Islet of Langerhans (tissue), 1 donor: Measurements from ENCODE around the gene NAT9.

Source experiments
- FAIRE-seq: peaks from one replicate; lab custom pipeline; 2011; peaks lifted over from hg19 to GRCh38; lab: Jason Lieb, UNC

Gene NAT9

DNA sequence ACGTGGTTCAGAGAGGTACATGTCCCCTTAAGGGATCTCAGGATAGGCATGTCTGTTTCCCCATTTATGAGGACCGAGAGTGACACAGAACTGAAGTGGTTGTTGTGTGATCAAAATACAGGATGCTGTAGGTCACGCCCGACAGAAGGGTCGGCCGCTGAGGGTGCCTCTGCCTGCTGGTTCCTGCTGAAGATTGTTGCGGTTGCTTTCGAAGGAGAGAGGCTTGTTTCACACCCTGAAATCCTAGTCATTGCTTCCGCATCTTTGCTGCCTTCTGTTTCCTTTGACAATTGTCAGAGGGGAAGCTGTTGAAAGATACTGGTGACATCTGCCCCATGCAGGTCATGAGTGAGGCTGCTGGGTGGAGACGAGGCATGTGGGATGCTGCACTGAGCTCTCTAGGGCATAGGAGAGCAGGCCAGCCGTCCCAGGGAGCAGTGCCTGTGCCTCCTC lies 3.8 kb upstream of the NAT9 start:
- no peak for FAIRE-seq

DNA sequence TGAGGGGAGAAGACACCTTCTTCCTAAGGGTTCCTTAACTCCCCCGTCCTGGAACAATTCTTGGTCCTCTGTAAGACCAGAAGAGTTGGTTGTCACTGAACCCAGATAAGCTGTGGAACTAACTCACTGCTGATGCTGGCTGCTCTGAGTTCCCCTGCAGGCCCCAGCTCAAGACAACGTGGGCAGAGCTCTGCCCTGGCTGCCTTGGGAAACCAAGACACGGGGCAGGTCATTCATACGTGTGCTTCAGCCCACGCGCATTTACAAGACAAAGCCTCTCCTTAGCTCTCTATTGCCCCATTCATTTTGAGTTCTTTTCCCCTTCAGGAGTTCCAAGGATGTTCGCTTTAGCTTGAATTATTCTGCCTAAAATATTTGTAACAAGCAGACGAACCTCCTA lies 3.4 kb upstream of the NAT9 start:
- no peak for FAIRE-seq

DNA sequence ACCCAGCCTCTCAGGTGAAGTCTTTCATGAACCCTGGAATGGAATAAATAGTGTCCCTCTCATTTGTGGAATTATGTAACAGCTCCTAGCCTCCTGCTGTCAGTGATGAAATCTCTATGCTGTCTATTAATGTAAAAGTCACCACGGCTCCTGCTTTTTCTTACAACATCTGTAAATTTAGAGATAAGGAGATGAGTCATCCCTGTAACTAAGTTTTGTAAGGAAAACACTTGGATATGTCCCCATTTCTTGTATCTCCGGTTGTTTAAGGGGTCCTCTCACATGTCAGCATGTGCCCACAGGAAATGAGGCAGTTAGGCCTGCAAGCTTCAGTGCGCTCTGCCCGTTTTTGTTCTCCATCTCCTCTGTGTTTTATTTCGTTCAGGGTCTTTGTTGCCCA lies 2.8 kb upstream of the NAT9 start:
- no peak for FAIRE-seq

DNA sequence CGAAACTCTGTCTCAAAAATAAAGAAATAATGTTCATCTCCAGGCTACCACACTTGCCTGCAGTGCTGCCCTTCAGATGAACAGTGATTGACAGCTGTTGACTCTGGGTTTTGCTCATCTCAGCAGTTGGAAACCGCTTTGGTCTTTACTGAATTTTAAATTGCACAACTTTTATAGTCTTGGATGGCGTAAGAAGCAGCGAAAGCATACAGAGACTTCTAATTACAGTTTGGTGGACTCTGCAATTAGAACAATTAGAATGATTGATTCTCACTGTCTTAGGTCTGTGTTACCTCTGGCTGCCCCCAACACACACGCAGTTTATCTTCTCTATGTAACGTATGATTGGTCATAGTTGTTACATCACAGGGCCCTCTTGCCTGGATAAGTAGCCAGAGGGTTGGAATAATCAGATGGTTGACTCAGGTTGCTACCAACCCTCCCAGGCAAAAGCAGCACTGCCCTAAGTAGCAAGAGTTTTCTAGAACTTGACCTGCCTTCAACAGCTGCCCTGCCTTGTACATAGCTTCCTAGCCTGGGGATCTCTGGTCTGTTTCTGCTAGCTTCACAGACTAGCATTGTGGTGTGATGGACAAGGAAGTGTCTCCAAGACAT lies 1.9 kb upstream of the NAT9 start:
- FAIRE-seq: no peak

DNA sequence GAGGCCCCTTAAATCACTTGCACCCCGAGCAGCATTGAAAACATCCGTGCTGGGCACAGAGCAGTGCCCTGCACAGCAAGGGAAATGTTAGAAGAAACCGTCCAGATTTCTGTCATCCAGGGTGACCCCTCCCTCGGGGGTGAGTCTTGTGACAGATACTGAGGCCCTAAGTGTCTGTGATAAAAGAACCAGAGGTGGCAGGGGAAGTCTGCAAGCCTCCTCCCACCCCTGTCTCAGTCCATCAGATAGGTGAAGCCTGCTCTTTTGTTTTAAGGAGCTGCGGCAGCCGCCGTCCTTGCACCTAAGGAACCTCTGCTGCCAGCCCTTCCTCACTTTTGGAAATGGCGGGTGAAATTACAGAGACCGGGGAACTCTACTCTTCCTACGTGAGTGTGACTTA lies 845 bp upstream of the NAT9 start:
- no peak for FAIRE-seq

DNA sequence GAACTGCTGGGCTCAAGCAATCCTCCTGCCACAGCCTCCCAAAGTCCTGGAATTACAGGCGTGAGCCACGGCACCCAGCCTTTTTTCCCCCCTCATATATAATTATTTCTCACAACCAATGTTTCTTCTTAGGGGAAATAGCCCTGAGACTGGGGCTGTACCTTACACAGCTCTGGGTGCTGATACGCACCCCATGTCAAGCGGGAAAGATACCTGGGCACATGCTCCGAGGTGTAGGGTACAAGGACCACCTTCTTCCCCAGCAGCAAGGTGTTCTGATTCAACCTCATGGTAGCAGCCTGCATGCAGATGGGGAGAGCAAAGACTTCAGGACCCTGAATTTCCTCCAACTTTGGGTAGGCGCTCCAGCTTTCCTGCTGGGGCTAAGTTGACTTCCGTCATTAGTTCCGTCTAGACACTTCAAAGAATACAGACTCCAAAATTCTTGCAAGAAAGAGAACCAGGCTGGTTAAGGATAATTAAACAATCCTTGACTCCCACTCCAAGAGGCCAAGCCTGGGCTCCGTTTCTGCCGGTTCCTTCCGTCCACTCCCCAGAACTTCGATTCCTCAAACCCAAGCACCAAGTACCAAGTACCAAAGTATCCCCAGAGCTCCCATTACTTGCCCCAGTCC lies 619 bp downstream of the NAT9 start:
- no peak for FAIRE-seq

DNA sequence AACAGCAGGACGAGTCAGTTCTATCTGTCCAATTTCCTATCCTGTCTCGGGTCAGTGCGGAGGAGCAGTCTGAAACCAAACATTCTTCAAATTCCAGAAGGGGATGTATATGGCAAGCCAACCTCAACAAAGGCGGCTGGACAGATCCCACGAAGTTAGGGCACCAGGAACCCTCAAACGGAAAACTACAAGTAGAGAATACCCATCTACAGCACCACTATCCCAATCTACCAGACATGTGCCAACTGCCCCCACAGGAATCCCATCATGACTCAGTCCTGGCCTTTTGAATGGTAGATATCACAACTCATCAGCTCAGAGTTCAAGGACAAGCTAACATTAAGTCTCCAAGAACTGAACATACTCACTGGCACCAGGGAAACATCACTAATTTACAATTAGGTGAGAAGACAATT lies 2.3 kb downstream of the NAT9 start:
- FAIRE-seq: no peak

DNA sequence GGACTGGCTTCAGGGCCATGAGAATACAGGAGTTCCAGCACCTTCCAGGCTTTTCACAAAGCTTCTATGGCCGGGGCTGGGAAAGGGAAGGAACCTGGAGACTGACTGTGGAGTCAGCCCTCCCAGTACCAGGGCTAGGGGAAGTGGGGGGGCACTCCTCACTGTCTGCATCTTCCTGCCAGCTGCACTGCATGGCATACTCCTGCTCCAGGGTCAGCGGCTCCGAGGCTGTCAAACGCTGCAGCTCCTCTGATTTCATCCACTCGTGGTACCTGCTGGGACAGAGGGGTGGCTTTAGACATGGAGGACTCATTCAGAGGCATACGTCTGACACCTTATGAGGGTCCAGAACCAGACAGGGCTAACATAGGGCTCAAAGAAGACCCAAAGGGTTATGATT lies 2.7 kb downstream of the NAT9 start:
- FAIRE-seq: no peak

DNA sequence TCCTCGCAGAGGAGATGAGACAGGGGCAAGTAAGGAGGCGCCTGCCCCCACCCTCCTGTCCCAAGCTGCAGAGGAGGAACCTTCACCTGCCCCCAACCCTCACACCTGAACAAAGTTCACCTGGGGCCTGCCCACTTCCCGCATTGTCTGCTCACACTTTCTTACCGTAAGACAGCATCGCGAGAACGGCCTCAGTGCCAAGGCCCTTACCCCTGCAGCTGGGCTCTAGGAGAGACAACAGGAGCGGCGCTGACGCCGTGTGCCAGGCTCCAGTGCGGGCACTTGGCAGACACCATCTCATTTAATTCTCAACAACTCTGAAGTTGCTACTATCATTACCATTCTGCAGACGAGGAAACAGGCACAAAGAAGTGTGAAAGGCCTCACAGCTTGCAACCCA lies 4.1 kb downstream of the NAT9 start:
- FAIRE-seq: no peak

DNA sequence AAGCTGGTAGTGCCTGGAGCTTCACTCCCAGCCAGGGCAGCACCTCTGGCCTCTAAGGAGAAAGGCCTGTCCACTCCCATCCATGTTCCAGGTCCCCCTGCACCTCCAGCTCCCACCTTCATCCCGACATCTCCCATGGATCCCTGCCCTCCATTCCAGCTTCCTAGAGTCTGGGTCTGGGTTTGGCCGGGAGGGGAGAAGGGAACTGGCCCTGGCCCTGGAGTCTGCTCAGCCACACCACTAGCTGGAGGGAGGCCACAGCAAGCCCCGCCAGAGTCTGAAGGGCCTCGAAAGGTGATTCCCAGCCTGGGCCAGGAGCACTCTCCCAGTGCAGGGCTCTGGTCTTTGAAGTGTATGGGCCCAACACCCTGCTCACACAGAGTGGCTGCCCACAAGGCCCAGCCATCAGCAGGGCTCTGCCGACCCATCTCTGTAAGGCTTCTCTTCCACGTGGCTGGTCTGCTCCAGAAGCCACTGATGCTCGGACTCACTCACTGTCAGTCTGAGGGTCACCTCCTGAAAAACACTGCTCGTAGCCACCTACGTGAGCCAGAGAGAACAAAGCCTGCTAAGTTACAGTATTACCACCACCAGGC lies 4.7 kb downstream of the NAT9 start:
- FAIRE-seq: no peak

DNA sequence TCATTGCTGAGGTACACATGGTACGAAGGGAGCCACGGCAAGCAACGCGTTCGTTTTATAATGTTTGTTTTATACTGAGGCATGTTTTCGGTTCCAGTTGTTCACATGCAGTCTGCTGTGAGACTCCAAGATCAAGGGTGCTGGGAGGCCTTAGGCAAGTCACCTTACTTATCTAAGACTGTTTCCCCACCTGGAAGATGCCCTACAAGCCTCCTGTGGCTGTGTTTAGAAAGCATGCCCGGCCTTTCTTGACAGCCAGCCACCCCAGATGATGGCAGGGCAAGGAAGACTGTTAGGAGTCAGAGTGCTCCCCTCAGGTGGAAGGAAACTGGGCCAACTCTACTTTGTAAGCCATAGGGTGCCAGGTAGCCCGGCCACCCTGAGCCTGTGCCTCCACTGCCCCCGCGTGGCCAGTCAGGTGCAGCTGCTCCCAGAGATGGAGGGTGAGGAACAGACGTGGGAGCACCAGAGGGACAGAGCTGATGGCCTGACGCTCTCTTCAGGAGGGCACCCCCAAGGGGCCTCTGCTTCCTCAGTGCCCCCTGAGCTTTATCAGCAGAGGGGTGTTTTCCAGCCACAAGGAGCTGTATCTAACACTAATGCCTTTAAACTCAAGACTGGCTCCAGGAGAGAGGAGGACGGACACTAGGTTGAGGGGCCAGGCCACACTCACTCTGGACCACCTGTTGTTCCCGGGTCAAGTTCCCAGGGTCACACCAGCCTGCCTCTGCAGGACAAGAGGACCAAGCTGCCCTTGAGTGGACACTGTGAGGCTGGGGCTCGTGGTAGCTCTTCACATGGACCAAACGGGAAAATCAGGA lies 5.4 kb downstream of the NAT9 start:
- FAIRE-seq: no peak

DNA sequence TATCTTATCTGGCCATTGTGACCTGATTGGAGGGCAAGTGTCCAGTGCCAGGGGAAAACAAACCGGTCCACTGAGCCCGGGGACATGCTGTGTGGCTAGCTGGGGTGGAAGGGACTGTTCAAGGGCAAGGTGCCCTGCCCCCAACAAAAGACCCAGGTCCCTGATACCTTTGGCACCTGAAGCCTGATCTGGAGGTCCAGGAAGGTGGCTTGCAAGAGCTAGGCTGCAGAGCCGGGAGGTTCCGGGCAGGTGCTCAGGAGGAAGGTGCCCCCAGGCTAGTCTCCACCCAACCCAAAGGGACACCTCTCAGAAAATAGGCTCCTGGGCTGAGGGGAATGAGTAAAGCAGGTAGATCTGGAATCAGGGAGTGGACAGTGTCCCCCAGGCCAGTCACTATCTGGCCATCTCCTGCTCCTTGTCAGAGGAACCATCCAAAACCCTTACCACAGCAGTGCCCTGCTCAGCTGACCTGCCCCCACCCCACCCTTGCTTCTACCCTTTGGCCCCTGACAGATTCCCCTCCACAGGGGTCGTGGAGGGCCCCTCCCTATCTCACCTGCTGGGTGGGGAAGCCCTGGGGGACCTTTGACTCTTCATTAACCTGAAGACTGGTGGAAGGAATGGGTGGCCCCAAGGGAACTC lies 6.2 kb downstream of the NAT9 start:
- FAIRE-seq: no peak

DNA sequence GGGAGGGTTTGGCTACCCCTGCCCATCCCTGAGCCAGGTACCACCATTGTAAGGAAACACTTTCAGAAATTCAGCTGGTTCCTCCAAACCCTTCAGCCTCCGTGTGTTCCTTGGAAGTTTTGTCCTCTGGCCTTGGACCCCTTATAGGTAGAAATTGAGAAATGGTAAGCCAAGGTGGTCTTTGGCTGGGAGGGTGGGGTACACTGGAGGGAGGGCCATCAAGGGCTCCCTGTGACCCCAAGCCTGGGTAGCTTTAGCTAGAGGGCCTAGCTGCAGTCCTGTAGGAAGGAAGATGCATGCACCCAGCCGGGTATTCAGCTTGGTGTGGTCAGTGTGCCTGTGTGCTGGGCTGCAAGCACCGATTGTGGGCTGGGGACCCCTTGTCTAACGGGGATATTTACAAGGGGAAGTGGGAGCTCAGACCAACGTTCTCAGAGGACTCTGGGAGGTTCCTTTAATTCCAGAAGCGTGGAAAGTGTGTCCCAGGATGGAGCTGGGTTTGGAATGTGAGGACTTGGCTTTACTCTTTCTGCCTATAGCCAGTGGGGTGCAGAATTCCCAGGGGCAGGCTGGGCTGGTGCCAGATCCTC lies 6.8 kb downstream of the NAT9 start:
- FAIRE-seq: no peak

DNA sequence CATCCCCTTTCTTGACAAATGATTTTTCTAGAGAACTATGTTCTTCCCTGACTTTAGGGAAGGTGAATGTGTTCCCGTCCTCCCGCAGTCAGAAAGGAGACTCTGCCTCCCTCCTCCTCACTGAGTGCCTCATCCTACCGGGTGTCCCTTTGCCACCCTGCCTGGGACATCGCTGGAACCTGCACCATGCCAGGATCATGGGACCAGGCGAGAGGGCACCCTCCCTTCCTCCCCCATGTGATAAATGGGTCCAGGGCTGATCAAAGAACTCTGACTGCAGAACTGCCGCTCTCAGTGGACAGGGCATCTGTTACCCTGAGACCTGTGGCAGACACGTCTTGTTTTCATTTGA lies 7.4 kb downstream of the NAT9 start:
- FAIRE-seq: no peak

DNA sequence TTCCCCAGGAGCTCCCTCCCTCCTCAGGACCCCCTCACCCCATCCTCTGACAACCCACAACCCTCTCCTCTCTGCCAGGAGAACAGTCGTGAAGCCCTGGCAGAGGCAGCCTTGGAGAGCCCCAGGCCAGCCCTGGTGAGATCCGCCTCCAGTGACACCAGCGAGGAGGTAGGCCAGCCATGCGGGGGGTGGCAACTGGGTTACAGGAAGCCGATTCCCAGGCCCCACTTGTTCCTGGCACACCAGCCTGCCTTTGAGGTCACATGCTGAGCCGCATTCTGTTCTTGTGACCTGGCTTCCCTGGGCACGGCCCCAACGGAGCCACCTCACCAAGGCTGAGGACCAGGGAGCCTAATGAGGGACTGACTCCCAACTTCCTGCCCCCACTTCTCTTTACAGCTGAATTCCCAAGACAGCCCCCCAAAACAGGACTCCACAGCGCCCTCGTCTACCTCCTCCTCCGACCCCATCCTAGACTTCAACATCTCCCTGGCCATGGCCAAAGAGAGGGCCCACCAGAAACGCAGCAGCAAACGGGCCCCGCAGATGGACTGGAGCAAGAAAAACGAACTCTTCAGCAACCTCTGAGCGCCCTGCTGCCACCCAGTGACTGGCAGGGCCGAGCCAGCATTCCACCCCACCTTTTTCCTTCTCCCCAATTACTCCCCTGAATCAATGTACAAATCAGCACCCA lies 7.9 kb downstream of the NAT9 start:
- FAIRE-seq: no peak

DNA sequence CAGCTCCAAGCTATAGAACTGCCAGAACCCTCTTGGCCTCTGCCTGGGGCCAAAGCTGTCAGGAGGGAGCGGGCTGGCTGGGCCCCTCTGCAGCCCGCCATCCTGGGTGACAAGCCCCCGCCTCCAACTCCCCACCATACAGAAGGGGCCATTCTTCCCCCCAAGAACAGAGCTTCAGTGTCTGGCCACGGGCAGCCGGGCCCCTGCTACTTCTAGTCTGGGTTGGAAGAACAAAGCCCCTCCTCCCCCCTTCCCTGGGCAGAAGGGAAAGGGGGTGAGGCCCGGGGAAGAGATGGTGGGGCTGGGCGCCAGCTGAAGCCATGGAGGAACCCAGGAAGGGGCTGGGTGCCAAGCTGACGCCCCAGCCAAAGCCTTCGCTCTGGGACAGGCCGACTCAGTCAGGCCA lies 9.0 kb downstream of the NAT9 start:
- FAIRE-seq: no peak

DNA sequence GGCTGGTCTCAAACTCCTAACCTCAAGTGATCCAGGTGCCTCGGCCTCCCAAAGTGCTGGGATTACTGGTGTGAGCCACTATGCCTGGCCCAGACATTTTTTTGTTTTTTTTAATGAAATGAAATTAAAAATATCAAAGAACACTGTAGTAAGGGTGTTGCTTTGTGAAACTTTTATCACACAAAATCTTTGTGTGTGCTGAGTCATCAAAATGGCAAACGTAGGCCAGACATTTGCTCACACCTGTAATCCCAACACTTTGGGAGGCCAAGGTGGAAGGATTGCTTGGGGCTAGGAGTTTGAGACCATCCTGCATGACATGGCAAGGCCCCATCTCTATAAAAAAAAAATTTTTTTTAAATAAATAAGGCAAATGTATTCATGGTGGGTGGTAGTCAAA lies 9.7 kb downstream of the NAT9 start:
- FAIRE-seq: no peak

DNA sequence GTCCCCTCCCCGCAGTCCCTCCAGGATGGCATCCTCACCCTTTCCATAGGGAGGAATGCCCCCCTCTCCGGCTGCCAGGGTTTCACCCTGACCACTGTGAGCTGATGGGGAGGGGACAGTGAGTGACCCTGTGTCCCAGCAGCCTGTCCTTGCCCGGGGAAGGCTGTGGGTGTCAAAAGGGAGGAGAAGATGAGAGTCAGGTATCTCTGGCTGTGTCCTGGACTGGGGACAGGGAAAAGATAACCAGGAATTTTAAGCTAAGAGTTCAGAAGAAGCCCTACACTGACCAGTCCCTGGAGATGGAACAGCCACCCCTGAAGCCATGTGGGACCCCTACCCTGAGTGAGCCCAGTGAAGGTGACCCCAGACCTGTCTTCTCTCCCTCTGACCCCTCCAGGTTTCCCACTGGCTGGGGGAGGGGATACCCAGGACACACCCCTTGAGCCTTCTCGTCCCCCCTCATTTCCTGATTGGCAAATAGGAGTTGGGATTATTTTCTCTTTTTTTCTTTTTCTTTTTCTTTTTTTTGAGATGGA lies 11.3 kb downstream of the NAT9 start:
- no peak for FAIRE-seq

DNA sequence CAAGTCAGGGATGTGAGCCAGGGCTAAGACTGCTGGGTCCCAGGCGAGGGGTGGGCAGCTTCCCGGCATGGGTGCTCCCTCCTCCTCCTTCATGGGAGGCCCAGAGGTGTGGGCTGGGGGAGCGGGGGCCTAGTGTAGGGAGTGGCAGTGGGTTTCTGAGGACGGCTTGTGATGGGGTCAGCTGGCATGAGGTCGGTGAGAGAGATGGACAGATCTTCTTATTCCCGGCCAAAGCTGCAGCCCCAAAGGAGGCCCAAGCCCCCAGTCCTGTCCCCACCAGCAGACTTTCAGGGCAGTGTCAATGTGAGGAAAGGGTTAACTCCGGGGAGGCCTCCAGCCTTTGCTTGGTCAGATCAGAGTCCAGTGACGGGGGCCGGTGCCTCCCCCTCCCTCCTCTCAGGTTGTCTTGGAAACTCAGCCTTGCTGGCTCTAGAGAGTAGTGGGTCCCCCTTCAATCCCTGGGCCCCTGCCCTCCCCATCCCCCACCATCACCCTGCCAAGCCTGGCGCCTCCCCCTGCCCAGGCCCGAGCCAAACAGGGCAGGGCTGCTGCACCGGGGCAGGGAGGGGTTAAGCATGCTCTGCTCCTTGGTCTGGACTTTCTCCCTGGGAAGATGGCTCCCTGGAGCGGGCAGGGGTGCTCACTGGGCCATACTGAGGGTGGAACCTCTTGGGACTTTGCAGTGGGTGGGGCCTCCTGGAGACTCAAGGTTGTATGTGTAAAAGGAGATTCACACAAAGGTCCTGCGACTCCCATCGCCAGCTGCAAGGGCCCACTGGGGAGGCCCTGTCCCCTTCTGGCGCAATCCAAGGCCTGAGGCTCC lies 12.4 kb downstream of the NAT9 start:
- no peak for FAIRE-seq

DNA sequence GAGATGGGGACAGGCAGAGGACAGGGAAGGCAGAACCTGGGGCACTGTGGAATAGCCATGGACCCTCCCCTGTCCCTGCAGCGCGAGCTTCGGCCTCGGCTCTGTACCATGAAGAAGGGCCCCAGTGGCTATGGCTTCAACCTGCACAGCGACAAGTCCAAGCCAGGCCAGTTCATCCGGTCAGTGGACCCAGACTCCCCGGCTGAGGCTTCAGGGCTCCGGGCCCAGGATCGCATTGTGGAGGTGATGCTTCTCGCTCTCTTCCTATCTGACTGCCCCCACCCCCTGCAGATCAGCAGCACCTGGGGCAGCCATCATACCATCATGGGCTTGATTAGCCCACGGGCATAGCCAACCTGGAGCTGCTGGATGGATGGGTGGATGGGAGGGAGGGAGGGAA lies 14.2 kb downstream of the NAT9 start:
- FAIRE-seq: no peak

DNA sequence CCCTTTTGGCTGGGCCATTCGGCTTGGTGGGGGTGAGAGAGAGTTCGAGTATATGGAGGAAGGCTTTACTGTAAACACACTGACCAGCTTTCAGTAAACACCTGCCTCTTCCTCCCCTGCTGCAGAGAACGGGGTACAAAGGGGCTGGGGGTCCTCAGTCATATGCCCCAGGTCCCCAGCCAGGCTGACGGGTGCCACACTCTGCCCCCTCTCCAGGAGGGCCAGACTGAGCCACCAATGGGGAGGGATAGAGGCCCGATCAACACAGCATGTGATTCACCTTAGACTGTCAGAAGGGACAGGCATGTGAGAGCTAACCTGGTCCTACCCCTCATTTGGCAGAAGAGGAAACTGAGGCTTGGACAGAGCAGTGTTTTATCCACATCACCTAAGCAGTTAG lies 14.7 kb downstream of the NAT9 start:
- no peak for FAIRE-seq
